ENCODE data around the gene LIN9. TPM values are rescaled to one million over a fixed set of nuclear protein-coding genes. Genes with fewer than 3 reads are reported as not detected.

Gene LIN9
- total and polyA plus RNA-seq, 2 donors from 2014 or later = 0.73 to 2.7 TPM

DNA sequence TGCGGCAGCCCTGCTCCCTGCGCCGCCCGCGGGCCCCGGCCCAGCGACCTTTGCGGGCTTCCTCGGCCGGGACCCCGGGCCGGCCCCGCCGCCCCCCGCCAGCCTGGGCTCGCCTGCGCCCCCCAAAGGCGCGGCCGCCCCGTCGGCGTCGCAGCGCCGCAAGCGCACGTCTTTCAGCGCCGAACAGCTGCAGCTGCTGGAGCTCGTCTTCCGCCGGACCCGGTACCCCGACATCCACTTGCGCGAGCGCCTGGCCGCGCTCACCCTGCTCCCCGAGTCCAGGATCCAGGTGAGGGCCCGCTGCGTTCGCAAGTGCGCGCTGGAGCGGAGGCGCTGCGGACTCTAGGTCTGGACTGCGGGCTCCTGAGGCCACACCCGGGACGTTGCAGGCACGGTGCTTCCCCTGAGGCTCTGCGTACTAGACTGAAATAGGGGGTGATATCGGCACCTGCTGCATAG is 85.1 kb downstream of the LIN9 start:
- Histone ChIP-seq H3K4me3 (ENCODE audit: low read length in 3 of 3) (no peak overlapping the region), H3K27me3 (ENCODE audit: control insufficient read depth, insufficient read depth, low read length) (peaks cover 5% of the 10 kb centered on the region), H3K27ac (ENCODE audit: low read depth in 2 of 2, low read length in 2 of 2) (no peak overlapping the region), H3K9me3 (ENCODE audit: control insufficient read depth in 2 of 3, insufficient read depth in 1 of 3, low read length in 3 of 3) (no peaks in the 10 kb centered on the region), H3K4me1 (ENCODE audit: control insufficient read depth in 2 of 3, insufficient read depth in 2 of 3, low read depth in 1 of 3, low read length in 3 of 3) (no peaks in the 10 kb centered on the region), H3K36me3 (ENCODE audit: control insufficient read depth in 2 of 3, insufficient read depth in 3 of 3, low read length in 3 of 3) (no peaks in the 10 kb centered on the region), H3K9ac (ENCODE audit: low read length in 3 of 3) (no peak overlapping the region)
- FAIRE-seq (no peak), DNase-seq (peak; percentile 38 to 81 (median 46))
- TF ChIP-seq, protein P1, sequence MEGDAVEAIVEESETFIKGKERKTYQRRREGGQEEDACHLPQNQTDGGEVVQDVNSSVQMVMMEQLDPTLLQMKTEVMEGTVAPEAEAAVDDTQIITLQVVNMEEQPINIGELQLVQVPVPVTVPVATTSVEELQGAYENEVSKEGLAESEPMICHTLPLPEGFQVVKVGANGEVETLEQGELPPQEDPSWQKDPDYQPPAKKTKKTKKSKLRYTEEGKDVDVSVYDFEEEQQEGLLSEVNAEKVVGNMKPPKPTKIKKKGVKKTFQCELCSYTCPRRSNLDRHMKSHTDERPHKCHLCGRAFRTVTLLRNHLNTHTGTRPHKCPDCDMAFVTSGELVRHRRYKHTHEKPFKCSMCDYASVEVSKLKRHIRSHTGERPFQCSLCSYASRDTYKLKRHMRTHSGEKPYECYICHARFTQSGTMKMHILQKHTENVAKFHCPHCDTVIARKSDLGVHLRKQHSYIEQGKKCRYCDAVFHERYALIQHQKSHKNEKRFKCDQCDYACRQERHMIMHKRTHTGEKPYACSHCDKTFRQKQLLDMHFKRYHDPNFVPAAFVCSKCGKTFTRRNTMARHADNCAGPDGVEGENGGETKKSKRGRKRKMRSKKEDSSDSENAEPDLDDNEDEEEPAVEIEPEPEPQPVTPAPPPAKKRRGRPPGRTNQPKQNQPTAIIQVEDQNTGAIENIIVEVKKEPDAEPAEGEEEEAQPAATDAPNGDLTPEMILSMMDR (IDR thresholded peaks at IDR 0.05; ENCODE audit: borderline replicate concordance, extremely low read depth, insufficient read depth) = no peak
- intact Hi-C loops (cut with DNase I) = no loop called here

DNA sequence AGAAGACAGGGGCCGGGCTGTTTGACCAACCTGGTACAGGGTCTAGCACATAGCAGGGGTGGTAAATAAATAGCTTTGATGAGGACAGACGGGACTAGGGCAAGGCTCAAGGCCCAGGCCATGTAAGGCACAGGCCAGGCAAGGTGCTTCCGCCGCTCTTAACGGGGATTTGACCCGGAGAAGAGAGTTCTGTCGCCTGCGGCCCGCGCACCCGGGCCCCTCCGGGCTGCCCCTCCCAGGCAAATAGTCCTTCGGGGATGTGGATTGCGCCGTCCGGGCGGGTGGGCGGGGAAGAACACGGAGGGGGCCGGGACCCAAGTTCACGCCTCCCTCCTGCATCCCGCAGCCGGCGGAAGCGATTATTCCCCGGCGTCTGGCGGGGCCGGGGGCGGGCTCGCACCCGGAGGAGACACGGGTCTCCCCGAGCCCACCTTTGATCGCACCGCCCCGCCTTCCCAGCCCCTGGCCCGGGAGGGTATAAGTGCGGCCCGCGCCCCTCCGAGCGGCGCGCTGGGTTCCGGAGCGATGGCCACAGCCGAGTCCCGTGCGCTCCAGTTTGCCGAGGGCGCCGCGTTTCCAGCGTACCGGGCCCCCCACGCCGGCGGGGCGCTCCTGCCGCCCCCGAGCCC is 85.7 kb downstream of the LIN9 start, which contains the start of gene MIXL1:
Gene MIXL1 (plus strand): TSS at position 508 of the 629 bp plus-strand sequence. CDS start 18 bp downstream, at position 526.
- no peak within 1 kb of the TSS for H3K4me3 ChIP-seq (ENCODE audit: low read length in 3 of 3)

DNA sequence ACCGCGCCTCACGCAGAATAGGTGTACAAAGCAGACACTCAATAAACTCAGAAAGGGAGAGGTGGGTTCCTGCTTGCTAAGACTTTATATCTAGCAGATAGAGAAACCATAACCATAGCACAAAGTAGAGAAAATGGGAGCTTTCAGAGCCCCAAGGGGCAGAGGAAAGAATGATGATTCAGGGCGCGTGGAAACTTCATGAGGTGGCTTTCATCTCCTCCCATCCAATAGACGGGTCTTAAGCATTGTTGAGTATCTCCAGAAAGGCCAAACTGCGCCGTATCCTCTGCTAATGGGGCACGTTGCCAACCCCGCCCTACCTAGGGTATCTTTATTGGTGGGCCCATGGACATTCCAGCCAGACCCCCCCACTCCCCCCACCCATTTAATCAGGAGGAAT is 86.3 kb downstream of the LIN9 start:
- Histone ChIP-seq H3K4me3 (ENCODE audit: low read length in 3 of 3) (no peak overlapping the region), H3K27ac (ENCODE audit: low read depth in 2 of 2, low read length in 2 of 2) (no peak overlapping the region), H3K9ac (ENCODE audit: low read length in 3 of 3) (no peak overlapping the region), H3K36me3 (ENCODE audit: control insufficient read depth in 2 of 3, insufficient read depth in 3 of 3, low read length in 3 of 3) (no peaks in the 10 kb centered on the region), H3K4me1 (ENCODE audit: control insufficient read depth in 2 of 3, insufficient read depth in 2 of 3, low read depth in 1 of 3, low read length in 3 of 3) (no peaks in the 10 kb centered on the region), H3K9me3 (ENCODE audit: control insufficient read depth in 2 of 3, insufficient read depth in 1 of 3, low read length in 3 of 3) (no peaks in the 10 kb centered on the region), H3K27me3 (ENCODE audit: control insufficient read depth, insufficient read depth, low read length) (peaks cover 5% of the 10 kb centered on the region)
- intact Hi-C loops (cut with DNase I) = no loop called here
- DNase-seq (no peak), FAIRE-seq (no peak)
- TF ChIP-seq, protein P1 (IDR thresholded peaks at IDR 0.05; ENCODE audit: borderline replicate concordance, extremely low read depth, insufficient read depth) = no peak

More for the DNA sequence above, 85.7 kb downstream of the LIN9 start, which contains the start of gene MIXL1:
- Histone ChIP-seq H3K9me3 (ENCODE audit: control insufficient read depth in 2 of 3, insufficient read depth in 1 of 3, low read length in 3 of 3) (no peaks in the 10 kb centered on the region), H3K27me3 (ENCODE audit: control insufficient read depth, insufficient read depth, low read length) (peaks cover 5% of the 10 kb centered on the region), H3K36me3 (ENCODE audit: control insufficient read depth in 2 of 3, insufficient read depth in 3 of 3, low read length in 3 of 3) (no peaks in the 10 kb centered on the region), H3K4me1 (ENCODE audit: control insufficient read depth in 2 of 3, insufficient read depth in 2 of 3, low read depth in 1 of 3, low read length in 3 of 3) (no peaks in the 10 kb centered on the region), H3K9ac (ENCODE audit: low read length in 3 of 3) (no peak within 1 kb of the TSS), H3K27ac (ENCODE audit: low read depth in 2 of 2, low read length in 2 of 2) (no peak within 1 kb of the TSS)
- TF ChIP-seq, protein P1 (IDR thresholded peaks at IDR 0.05; ENCODE audit: borderline replicate concordance, extremely low read depth, insufficient read depth) = no peak
- FAIRE-seq (no peak), DNase-seq (peak; percentile 26 to 68 (median 40))
- intact Hi-C loops (cut with DNase I) = no loop called here
